Keratinocyte (primary cell): Measurements from ENCODE around the gene TIFAB.

Source experiments
- CTCF ChIP-seq, 3 experiments: IDR thresholded peaks in 1 of 3; conservative IDR thresholded peaks in 1 of 3; optimal IDR thresholded peaks in 1 of 3; 2 replicates in 2 of 3; 3 replicates in 1 of 3; pipeline versions ENCODE3 to v1.5.1; 2011; ENCODE audit warnings: low read length in 3 of 3, mild to moderate bottlenecking in 3 of 3, moderate library complexity in 2 of 3, control low read depth in 1 of 3, inconsistent platforms in 1 of 3; ENCODE audit not compliant: insufficient read depth in 2 of 3; ENCODE audit errors: extremely low read depth in 1 of 3
- EZH2 ChIP-seq: IDR thresholded peaks from one replicate; pipeline ENCODE4 v1.6.1; 2012; ENCODE audit warnings: inconsistent platforms, mild to moderate bottlenecking, low read length, moderate library complexity

- TF ChIP-seq EZH2: no peak
- no peak for TF ChIP-seq CTCF (optimal IDR thresholded peaks at IDR 0.05 in 1 of 3, IDR thresholded peaks at IDR 0.05 in 1 of 3, conservative IDR thresholded peaks at IDR 0.05 in 1 of 3; ENCODE audit: extremely low read depth in 1 of 3, insufficient read depth in 2 of 3, low read length in 3 of 3)
Measured at GRCh38 chr5:135465391-135466122, 13.4 kb upstream of the TIFAB start.
